ENCODE results near the gene TGFBR3.

TGFBR3 gene

GRCh38 chr1:91792489-91793071 is 93.4 kb downstream of the TGFBR3 start:
- TF ChIP-seq POLR2AphosphoS5 (IDR thresholded peaks at IDR 0.05; ENCODE audit: low read depth, low read length) = no peak
- no peak for TF ChIP-seq POLR2A (IDR thresholded peaks at IDR 0.05; ENCODE audit: low read depth, low read length)
- TF ChIP-seq TAF1 (IDR thresholded peaks at IDR 0.05; ENCODE audit: borderline replicate concordance, low read depth, low read length) = no peak
- DNase-seq (ENCODE audit: insufficient read length) (no peak), FAIRE-seq (no peak)

- no peak for FAIRE-seq
- DNase-seq (ENCODE audit: insufficient read length) = no peak
- TF ChIP-seq TAF1 (IDR thresholded peaks at IDR 0.05; ENCODE audit: borderline replicate concordance, low read depth, low read length) = no peak
- no peak for TF ChIP-seq POLR2AphosphoS5 (IDR thresholded peaks at IDR 0.05; ENCODE audit: low read depth, low read length)
Measured at GRCh38 chr1:91791691-91792488, 94.1 kb downstream of the TGFBR3 start.

GRCh38 chr1:91791103-91791502 is 94.8 kb downstream of the TGFBR3 start:
- no peak for TF ChIP-seq POLR2A (IDR thresholded peaks at IDR 0.05; ENCODE audit: low read depth, low read length)
- TF ChIP-seq TAF1 (IDR thresholded peaks at IDR 0.05; ENCODE audit: borderline replicate concordance, low read depth, low read length) = no peak
- TF ChIP-seq POLR2AphosphoS5 (IDR thresholded peaks at IDR 0.05; ENCODE audit: low read depth, low read length) = no peak
- no peak for FAIRE-seq
- DNase-seq (ENCODE audit: insufficient read length) = no peak

- DNase-seq (ENCODE audit: insufficient read length) (no peak), FAIRE-seq (peak; percentile 69)
- TF ChIP-seq POLR2A (IDR thresholded peaks at IDR 0.05; ENCODE audit: low read depth, low read length) (no peak), TAF1 (IDR thresholded peaks at IDR 0.05; ENCODE audit: borderline replicate concordance, low read depth, low read length) (no peak), POLR2AphosphoS5 (IDR thresholded peaks at IDR 0.05; ENCODE audit: low read depth, low read length) (no peak)
Measured at GRCh38 chr1:91790392-91790791, 95.6 kb downstream of the TGFBR3 start.

GRCh38 chr1:91789273-91789997 is 96.5 kb downstream of the TGFBR3 start:
- DNase-seq (ENCODE audit: insufficient read length) (no peak), FAIRE-seq (no peak)
- TF ChIP-seq TAF1 (IDR thresholded peaks at IDR 0.05; ENCODE audit: borderline replicate concordance, low read depth, low read length) (no peak), POLR2A (IDR thresholded peaks at IDR 0.05; ENCODE audit: low read depth, low read length) (no peak), POLR2AphosphoS5 (IDR thresholded peaks at IDR 0.05; ENCODE audit: low read depth, low read length) (no peak)

GRCh38 chr1:91787919-91788318 is 98.0 kb downstream of the TGFBR3 start:
- DNase-seq (ENCODE audit: insufficient read length) (no peak), FAIRE-seq (no peak)
- TF ChIP-seq TAF1 (IDR thresholded peaks at IDR 0.05; ENCODE audit: borderline replicate concordance, low read depth, low read length) = no peak
- no peak for TF ChIP-seq POLR2A (IDR thresholded peaks at IDR 0.05; ENCODE audit: low read depth, low read length)
- TF ChIP-seq POLR2AphosphoS5 (IDR thresholded peaks at IDR 0.05; ENCODE audit: low read depth, low read length) = no peak

GRCh38 chr1:91784616-91785015 is 101.3 kb downstream of the TGFBR3 start:
- DNase-seq (ENCODE audit: insufficient read length) = no peak
- no peak for TF ChIP-seq POLR2AphosphoS5 (IDR thresholded peaks at IDR 0.05; ENCODE audit: low read depth, low read length)
- no peak for TF ChIP-seq TAF1 (IDR thresholded peaks at IDR 0.05; ENCODE audit: borderline replicate concordance, low read depth, low read length)
- FAIRE-seq = no peak

- TF ChIP-seq POLR2AphosphoS5 (IDR thresholded peaks at IDR 0.05; ENCODE audit: low read depth, low read length) (no peak), TAF1 (IDR thresholded peaks at IDR 0.05; ENCODE audit: borderline replicate concordance, low read depth, low read length) (no peak), POLR2A (IDR thresholded peaks at IDR 0.05; ENCODE audit: low read depth, low read length) (no peak)
- FAIRE-seq (peak; percentile 17), DNase-seq (ENCODE audit: insufficient read length) (no peak)
Measured at GRCh38 chr1:91784191-91784590, 101.8 kb downstream of the TGFBR3 start.

- no peak for FAIRE-seq
- DNase-seq (ENCODE audit: insufficient read length) = no peak
- TF ChIP-seq POLR2A (IDR thresholded peaks at IDR 0.05; ENCODE audit: low read depth, low read length) (no peak), POLR2AphosphoS5 (IDR thresholded peaks at IDR 0.05; ENCODE audit: low read depth, low read length) (no peak), TAF1 (IDR thresholded peaks at IDR 0.05; ENCODE audit: borderline replicate concordance, low read depth, low read length) (no peak)
Measured at GRCh38 chr1:91783423-91784170, 102.4 kb downstream of the TGFBR3 start.

- TF ChIP-seq POLR2AphosphoS5 (IDR thresholded peaks at IDR 0.05; ENCODE audit: low read depth, low read length) = no peak
- no peak for TF ChIP-seq TAF1 (IDR thresholded peaks at IDR 0.05; ENCODE audit: borderline replicate concordance, low read depth, low read length)
- TF ChIP-seq POLR2A (IDR thresholded peaks at IDR 0.05; ENCODE audit: low read depth, low read length) = no peak
- no peak for FAIRE-seq
- DNase-seq (ENCODE audit: insufficient read length) = no peak
Measured at GRCh38 chr1:91781901-91782622, 103.9 kb downstream of the TGFBR3 start.
